T1000 (cell line): ENCODE measurements around the gene MTLN.
"Not testable (repeated sequence)": the region's sequence is repeated elsewhere in the genome, so short reads cannot be mapped to it uniquely, and the experiment has no call there.

ENCODE experiments used
- DNase-seq: peaks from one replicate; lab custom pipeline; 2025; ENCODE audit warnings: mixed read lengths; lab: John Stamatoyannopoulos, UW

The MTLN gene

DNA sequence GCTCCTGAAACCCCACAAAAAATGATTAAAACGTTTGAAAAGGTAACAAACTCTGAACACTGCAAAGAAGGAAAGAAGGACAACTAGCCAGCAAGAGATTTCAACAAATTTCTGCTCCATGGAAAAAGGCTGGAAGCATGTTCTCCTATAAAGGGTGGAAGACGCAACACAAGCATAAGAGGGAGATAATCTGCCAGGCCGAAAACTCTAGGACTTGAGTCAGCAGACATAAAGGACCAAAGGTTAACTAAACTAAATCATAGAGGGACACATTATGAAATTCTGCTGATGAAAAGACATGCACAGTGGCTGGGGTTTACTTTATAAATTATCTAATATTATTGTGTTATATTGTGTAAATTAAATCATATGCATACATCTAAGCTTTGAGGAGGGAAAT lies 14.3 kb downstream of the MTLN start:
- no peak for DNase-seq

DNA sequence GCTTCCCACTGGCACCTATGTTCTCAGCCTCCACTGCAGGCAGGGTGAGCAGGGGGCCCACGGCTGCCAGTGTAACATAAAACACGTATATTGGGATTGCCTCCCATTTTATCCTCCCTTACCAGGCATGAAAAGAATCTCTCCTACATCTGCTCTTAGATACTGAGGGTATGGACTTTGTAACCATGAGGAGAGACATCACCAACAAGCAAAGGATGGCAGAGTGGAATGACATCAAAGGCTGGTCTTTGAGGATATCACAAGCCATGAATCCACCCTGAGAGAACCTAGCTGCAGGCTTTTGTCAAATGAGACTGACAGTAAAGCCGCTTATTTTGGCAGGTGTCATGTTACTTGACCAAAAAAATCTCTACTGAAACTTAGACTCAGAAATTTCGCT lies 14.9 kb downstream of the MTLN start:
- no peak for DNase-seq

DNA sequence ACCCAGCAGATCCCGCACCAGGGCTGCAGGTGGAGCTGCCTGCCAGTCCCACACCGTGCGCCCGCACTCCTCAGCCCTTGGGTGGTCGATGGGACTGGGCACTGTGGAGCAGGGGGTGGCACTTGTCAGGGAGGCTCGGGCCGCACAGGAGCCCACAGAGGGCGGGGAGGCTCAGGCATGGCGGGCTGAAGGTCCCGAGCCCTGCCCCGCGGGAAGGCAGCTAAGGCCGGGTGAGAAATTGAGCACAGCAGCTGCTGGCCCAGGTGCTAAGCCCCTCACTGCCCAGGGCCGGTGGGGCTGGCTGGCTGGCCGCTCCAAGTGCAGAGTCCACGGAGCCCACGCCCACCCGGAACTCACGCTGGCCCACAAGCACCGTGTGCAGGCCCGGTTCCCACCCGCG lies 22.2 kb downstream of the MTLN start:
- not testable (repeated sequence) for DNase-seq

DNA sequence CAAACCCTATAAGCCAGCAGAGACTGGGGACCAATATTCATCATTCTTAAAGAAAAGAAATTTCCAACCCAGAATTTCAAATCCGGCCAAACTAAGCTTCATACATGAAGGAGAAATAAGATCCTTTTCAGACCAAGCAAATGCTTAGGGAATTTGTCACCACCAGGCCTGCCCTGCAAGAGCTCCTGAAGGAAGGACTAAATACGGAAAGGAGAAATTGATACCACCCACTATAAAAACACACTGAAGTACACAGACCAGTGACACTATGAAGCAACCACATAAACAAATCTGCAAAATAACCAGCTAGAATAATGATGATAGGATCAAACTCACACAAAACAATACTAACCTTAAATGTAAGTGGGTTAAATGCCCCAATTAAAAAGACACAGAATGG lies 29.9 kb downstream of the MTLN start:
- no peak for DNase-seq

DNA sequence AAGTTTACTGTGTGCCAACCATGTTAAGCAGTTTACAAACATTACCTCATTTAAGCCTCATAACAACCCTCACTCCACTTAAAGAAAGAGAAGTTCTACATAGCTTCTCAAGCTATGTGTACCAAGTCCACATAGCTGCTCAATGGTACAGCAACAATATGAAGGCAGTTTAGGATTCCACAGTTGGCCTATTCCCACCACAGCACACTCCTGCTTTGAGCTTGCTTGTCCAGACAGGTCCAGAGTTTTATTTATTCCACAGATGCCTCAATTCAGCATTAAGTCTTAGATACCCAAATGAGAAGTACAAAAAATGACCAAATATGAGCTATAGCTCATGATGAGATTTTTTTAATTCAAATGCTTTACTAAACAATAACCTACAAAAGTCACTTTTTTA lies 32.3 kb downstream of the MTLN start:
- no peak for DNase-seq

DNA sequence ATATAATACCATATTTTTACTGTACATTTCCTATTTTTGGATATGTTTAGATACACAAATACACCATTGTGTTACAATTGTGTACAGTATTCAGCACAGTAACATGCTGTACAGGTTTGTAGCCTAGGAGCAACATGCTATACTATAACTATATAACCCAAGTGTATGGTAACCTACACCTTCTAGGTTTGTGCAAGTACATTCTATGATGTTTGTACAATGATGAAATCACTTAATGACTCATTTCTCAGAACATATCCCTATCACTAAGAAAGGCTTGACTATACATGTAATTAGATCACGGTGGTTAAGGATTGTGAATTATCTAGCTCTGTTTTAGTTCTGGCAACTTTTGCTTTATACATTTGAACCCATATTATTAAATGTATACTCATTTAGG lies 38.8 kb downstream of the MTLN start:
- no peak for DNase-seq

DNA sequence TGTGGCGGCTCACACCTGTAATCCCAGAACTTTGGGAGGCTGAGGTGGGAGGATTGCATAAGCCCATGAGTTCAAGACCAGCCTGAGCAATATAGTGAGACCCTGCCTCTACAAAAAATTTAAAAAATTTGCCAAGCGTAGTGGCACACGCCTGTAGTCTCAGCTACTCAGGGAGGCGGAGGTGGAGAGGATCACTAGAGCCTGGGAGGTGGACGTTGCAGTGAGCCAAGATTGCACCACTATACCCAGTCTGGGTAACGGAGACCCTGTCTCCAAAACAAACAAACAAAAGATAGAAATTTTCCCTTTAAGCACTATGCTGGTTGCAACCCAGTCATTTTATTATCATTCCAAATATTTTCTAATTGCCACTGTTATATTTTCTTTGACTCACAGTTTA lies 39.8 kb downstream of the MTLN start:
- DNase-seq, result no peak

DNA sequence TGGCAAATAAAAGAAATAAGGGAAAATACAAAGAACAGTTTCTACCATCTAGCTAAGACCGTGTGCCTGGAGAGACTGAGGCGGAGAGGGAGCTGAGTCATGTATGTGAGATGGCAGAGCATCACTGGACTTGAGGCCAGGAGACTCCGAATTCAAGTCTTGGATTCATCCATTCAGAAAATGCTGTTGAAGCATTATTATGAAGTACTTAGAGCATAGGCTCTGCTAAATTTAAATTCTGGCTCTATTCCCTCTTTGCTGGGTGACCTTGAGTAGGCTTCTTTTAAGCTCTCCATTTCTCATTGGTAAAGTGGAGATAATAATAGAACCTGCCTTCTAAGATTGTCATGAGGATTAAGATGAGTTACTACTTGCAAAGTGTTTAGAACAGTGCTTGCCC lies 42.2 kb downstream of the MTLN start:
- DNase-seq, result no peak

DNA sequence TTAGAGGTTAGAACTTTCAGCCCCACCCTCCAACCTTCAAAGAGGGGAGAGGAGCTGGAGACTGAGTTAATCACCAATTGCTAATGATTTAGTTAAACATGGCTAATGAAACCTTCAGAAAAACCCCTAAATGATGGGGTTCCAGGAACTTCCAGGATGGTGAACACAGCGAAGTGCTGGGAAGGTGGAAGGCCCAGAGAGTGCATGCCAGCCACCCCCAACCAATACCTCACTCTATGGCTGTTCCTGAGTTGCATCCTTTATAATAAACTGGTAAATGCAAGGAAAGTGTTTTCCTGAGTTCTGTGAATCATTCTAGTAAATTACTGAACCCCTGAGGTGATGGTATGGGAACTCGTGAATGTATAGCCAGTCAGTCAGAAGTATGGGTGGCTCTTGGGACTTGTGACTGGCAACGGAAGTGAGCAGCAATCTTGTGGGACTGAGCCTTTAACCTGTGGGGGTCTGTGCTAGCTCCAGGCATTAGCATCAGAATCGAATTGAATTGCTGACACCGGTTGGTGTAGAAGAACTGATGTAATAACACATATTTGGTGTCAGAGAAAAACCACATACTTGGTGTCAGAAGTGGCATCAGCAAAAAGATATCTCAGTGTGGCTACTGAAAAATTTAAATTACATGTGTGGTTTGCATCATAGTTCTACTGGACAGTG lies 44.9 kb downstream of the MTLN start:
- no peak for DNase-seq

GRCh38 chr2:110166266-110166665 lies 46.1 kb downstream of the MTLN start:
- no peak for DNase-seq
